ENCODE data around the gene CHD9.

DNA sequence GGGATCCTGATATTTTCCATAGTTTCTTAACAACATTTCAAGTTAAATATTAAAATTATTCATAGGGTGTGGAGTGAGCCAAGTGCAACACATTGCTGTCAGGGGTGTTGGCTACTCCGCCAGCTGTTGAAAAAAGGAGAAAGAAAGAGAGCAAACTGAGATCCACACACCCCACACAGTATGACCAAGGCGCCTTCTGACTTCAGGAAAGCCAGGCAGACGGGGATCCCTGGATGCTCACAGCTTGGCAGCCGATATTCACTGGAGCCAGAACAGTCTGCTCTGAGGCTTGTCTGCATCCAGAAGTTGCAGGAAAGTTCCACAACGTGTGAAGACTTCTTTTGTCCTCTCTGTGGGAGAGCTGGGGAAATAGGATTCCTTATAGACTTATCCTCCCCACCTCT lies 11.4 kb upstream of the CHD9 start:
- TF ChIP-seq, protein P1, sequence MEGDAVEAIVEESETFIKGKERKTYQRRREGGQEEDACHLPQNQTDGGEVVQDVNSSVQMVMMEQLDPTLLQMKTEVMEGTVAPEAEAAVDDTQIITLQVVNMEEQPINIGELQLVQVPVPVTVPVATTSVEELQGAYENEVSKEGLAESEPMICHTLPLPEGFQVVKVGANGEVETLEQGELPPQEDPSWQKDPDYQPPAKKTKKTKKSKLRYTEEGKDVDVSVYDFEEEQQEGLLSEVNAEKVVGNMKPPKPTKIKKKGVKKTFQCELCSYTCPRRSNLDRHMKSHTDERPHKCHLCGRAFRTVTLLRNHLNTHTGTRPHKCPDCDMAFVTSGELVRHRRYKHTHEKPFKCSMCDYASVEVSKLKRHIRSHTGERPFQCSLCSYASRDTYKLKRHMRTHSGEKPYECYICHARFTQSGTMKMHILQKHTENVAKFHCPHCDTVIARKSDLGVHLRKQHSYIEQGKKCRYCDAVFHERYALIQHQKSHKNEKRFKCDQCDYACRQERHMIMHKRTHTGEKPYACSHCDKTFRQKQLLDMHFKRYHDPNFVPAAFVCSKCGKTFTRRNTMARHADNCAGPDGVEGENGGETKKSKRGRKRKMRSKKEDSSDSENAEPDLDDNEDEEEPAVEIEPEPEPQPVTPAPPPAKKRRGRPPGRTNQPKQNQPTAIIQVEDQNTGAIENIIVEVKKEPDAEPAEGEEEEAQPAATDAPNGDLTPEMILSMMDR (IDR thresholded peaks at IDR 0.05; ENCODE audit: poor library complexity, severe bottlenecking), result no peak
- no peak for TF ChIP-seq RAD21 (conservative IDR thresholded peaks at IDR 0.05)

All from neural cell (in vitro differentiated cells).